Occipital lobe (tissue), 2 donors: ENCODE measurements around the gene VANGL1. TPM values are rescaled to one million over a fixed set of nuclear protein-coding genes. Genes with fewer than 3 reads are reported as not detected.
A peak's percentile ranks its signal among the peaks of the same experiment; 100 is the strongest.

ENCODE experiments used
- DNase-seq: peaks from one replicate; lab custom pipeline; 2025; lab: John Stamatoyannopoulos, UW
- total RNA-seq: library from RNA; depleted of rRNA; stranded (reverse); fragments of >200 nt; gene quantifications from one replicate; pipeline ENCODE4 v1.2.3, GENCODE V29; 2014

The VANGL1 gene
- total RNA-seq, 1 donor from 2014 or later = 3.6 TPM

- DNase-seq = no peak
Measured at GRCh38 chr1:115643666-115644065, 1.9 kb downstream of the VANGL1 start.

- no peak for DNase-seq
Measured at GRCh38 chr1:115644109-115644508, 2.3 kb downstream of the VANGL1 start.

DNA sequence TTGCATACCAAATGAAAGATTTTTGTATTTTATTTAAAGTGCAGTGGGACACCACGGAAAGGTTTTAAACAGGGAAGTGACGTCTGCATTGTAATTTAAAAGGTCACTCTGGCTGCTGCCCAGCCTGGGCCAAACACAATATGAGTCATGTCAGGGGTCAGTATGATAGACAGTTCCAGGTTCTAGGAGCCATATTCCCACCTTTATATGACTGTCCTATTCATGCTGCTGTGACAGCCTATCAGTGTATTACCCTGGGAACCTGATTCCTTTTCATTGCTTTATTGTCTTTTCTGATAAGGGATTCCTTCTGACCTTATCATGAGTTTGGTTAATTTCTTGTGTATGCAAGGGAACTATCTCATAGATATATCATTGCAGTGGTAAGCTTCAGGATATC, 5.3 kb downstream of the VANGL1 start:
- DNase-seq = no peak

DNA sequence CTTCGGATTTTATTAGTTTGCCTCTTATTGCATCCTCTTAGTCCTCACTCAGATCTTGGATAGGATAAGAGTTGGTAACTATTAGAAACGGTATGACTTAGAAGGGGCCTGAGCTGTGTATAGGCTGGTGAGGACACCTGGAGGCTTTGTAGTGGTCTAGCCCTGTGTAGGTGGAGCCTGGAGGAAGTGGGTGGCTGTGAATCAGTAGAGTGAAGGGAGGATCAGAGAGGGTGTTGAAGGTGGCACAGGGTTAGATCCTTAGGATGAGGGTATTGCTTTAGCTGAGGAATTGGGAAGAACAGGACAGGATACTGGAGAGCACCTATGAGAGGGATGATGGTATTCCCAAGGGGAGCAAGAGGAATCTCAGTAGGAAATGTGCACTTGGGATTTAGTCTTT, 5.7 kb downstream of the VANGL1 start:
- DNase-seq = no peak

- DNase-seq = no peak
Measured at GRCh38 chr1:115647919-115648650, 6.3 kb downstream of the VANGL1 start.

DNA sequence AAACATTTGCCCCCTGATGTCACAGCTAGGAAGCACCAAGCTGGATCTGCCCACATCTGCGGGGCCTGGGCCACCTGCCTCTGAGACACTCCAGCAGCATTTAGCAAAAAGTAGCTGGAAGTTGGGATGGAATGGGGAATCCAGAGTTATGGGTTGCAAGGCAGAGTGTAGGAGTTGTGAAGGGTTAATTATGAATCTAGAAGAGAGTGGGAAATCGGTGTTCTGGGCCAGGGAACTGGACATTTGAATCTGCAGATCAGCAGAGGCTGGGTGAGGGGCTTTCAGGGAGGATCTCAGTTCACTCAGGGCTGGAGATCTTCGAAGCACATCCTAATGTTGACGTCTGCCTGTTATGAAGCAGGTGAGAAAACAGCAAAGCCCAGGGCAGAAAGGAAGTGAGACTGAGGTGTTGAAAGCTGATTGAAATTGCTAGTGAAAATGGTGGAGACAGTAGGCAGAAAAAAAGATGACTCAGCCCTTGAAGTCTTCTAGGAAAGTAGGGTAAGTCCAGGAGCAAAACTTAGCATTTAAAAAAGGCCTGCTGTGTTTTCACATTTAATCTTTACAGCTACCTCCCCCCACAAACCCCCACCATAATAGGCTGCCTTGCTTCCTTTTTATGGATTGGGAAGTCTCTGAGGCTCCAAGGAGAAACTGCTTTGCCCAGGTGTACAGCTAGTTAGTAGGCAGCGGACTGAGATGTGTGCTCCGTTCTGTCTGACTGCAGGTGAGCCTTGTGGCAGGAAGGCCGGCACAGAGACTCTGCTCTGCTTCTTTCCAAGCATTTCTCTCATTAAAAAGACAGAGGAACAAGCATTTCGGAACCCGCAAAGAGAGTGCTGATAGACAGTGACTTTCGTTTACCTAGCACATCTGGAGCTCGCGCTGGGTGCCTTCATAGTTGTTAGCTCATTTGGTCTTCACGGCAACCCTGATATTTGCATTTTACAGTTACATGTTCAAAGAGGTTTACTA, 7.2 kb downstream of the VANGL1 start:
- no peak for DNase-seq

DNA sequence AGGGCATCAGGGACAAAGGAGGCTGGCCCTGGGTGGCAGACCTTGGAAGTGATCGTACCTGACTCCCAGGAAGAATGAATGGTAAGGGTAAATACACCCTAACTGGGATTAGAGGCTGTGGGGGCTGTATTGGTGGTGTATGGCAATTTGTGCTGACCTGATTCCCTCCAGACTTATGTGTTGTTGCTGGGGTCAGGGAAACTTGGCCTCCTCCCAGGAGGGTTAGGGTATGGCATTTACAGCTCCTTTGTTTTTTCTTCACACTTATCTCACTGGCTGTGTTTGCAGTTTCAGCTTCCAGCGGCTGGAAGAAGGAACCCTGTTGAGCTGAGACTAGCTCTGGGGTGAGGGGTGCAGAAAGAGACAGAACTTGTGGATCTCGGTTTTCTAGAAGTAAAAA, 8.2 kb downstream of the VANGL1 start:
- DNase-seq = no peak

DNA sequence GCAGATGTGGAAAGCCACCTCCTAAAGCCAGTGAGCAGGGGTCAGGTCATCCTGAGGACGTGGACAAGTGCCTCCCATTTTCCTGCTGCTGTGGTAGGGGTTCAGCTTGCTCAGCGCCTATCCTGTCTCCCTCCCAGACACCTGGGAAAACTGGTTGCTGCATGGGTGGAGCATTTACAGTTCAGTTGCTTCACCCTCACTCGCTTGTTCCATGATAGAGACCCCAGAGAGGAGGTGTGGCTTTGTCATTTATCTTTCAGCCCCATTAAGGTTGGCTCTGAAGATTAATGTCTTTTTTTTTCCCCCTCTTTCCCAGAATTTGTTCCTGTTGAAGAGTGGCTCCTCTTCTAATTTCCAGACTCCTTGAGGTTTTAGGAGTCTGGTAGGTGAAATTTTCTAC, 9.2 kb downstream of the VANGL1 start:
- DNase-seq = no peak

DNA sequence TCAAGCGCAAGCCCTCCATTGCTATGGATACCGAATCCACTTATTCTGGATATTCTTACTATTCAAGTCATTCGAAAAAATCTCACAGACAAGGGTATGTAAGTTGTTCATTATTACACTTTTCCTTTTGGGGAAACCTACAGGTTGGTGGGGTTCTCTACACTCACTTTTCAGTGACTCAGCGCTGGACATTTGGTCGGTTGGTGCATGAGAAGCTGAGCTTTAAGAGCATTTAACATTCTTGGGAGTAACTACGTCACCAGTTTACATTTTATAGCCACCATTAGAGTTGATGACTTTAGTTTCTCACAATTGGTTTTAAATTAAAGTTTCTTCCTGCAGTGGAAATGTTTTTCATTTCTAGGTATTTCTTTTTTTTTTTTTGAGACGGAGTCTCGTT, 9.6 kb downstream of the VANGL1 start:
- DNase-seq = no peak

DNA sequence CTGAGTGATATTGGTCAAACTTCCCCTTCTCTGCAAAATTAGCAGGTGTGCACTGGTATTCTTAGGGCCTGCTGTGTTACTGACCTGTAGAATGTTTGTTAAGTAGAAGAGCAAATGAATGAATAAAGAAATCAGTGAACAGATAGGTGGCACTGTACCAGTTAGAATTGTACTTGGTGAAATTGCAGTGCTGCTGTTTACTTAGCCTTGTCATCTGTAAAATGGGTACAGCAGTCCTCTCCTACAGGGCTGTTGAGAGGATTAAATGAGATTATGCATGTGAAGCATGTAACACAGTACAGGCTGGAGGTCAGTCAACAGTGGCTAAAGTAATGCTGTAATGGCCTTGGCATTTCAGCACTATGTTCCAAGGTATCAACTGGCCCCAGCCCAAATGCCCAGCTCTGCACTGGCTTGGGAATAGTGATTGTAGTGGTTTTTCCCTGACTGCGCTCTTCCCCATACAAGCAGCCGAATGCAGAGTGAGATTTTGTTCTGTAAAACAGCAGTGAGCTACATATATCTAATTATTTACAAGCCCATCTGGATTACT, 10.5 kb downstream of the VANGL1 start:
- DNase-seq = no peak

GRCh38 chr1:115654125-115654524, 12.4 kb downstream of the VANGL1 start:
- no peak for DNase-seq

DNA sequence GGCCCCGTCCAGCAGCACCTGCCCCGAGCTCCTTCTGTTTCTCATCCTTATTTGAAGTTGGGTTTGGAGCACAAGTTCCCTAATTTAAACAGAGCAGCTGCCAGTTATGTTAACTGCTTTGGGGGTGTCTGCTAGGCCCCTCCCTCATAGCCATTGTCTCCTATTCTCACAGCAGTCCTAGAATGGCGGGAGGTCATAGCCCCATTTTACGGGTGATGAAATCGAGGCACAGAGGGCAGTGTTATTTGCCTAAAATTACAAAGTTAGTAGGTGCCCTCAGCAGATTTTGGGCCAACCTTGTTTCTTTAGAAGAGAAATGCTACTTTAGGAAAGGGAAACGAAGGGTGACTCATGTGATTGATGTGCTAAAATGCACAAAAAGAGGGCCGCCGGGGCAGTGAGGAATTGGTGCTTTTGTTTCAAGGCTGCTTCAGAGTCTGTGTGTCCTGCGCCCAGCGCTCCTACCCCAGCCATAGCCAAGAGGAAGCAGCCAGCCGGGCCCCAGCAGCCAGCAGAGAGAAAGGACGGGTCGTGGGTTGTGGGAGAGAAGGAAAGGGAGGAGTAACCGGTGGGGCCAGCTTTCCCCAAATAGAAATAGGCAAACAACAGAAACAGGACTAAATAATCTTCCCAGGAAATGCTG, 13.0 kb downstream of the VANGL1 start:
- no peak for DNase-seq

DNA sequence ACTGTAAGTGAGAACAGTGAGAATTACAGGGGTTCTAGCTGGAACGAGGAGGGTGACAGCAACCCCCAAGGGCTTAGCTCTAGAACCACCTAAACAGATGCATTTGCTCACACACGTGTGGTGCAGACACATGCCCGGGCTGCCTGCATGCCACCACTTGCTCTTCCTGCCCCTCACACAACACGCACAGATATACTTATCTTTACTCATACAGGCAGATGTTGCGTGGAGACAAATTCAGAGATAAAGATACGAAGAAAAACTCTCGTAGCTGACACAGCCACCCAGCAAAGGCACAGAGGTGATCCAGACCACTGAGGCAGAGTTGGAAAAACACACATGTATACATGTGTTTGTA, 13.5 kb downstream of the VANGL1 start:
- DNase-seq = no peak

GRCh38 chr1:115655916-115656315, 14.1 kb downstream of the VANGL1 start:
- no peak for DNase-seq

GRCh38 chr1:115656461-115657077, 14.8 kb downstream of the VANGL1 start:
- no peak for DNase-seq

DNA sequence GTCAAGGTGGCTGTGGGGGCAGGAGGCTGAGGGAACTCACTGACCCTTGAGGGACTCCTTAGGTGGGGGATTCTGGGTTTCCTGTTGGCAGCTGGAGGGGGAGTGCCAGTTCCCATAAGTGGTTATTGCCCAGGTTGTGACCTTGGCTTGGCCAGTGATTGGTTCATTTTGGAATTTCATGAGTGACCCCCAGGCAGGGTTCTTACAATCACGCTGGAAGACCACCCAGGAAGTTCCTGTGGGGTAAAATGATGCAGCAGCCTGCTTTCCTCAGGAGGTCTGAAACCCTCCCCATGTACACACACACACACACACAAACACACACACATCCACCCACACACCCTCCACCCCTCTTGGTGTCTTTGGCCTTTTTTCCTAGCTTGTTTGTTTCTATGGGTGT, 16.9 kb downstream of the VANGL1 start:
- DNase-seq = no peak

DNA sequence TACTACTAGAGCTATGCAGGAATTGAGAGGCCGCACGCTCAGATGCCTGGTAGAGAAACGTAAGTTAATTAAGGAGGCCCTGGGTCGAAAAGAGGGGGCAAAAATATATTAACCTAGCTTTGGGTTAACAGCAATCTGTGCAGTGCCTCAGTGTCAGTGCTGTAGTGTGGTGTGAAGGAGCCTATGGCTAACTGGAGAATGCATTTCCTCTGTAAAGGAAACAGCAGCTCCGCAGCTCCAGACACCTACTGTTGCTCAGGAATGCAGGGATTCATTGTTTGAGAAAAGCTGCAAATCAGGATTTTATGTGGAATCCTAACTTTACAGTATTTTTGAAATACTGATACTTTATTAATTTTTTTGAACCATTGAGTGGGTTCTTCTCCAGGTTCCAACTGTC, 18.4 kb downstream of the VANGL1 start:
- DNase-seq = no peak

DNA sequence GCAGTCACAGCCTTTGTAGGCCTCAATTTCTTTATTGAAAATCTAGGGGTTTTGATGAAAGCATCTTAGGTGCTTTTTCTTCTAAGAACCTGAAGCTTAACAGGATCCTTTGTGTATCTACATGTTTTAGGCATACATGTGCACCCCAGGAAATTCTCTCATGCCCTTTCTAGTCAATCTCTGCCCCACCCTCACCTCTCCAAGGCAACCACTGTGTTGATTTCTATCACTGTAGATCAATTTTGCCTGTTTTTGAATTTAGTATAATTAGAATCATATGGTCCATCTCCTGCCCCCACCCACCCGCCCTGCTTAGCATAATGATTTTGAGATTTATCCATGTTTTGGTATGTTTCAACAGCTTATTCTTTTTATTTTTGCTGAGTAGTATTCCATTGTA, 19.4 kb downstream of the VANGL1 start:
- no peak for DNase-seq

- no peak for DNase-seq
Measured at GRCh38 chr1:115665319-115666096, 23.7 kb downstream of the VANGL1 start.

GRCh38 chr1:115666206-115666605, 24.4 kb downstream of the VANGL1 start:
- no peak for DNase-seq

DNA sequence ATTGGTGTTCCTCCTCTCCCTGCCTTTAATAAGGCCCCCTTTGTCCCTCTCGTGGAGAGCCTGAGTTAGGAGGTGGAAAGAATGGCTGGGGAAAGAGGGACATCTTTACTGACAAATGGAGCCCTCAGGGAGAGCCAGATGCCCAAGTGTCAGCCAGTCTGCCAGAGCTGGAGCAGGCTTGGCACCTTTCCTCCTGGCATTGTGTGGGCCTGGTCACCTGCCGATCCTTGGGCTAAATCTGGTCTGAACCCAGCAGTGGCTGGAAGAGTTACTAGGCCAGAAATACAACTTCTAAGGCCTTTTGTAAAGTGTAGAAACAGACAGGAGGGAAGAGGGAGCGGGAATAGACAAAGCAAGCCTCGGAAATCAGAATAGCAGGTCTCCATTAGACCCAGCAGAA, 24.9 kb downstream of the VANGL1 start:
- DNase-seq = peak; percentile 5
